Activated T-helper 1 cell treated with anti-CD3 and anti-CD28 coated beads, Interleukin-12 subunit alpha, Interleukin-12 subunit beta, Interleukin-2, Interleukin-4 antibody, amounts not matched to agents 30 ng/mL and 10 ng/mL and 1 ng/mL, durations not matched to agents 14 hours and 24 hours and 36 hours (primary cell): Measurements from ENCODE around the gene DPYSL5. TPM values are rescaled to one million over a fixed set of nuclear protein-coding genes. Genes with fewer than 3 reads are reported as not detected.

Source experiments
- DNase-seq: peaks from one replicate; pipeline ENCODE4 v3.0.0; 2021; ENCODE audit warnings: low spot score
- H3K27ac Mint-ChIP-seq: one replicate; pipeline ENCODE4 v1.8.0; 2021; ENCODE audit warnings: mild to moderate bottlenecking, mixed read lengths
- H3K27me3 Mint-ChIP-seq: one replicate; pipeline ENCODE4 v1.8.0; 2022; ENCODE audit warnings: mild to moderate bottlenecking, moderate library complexity, mixed read lengths; ENCODE audit not compliant: insufficient read depth
- H3K36me3 Mint-ChIP-seq: one replicate; pipeline ENCODE4 v1.8.0; 2021; ENCODE audit warnings: low read depth, mixed read lengths
- H3K4me1 Mint-ChIP-seq: one replicate; pipeline ENCODE4 v1.8.0; 2021; ENCODE audit warnings: low read depth, mixed read lengths
- H3K4me3 Mint-ChIP-seq: one replicate; pipeline ENCODE4 v1.8.0; 2021; ENCODE audit warnings: mild to moderate bottlenecking, moderate library complexity, mixed read lengths
- H3K9me3 Mint-ChIP-seq: one replicate; pipeline ENCODE4 v1.8.0; 2021; ENCODE audit warnings: mixed read lengths
- intact Hi-C: fragments of 100-400 bp; cut with micrococcal nuclease; formaldehyde crosslinking; loops from one replicate; pipeline ENCODE4 v1.15.1; 2024
- total RNA-seq: library from RNA; stranded (reverse); gene quantifications from 2 replicates; pipeline ENCODE4 v1.2.3, GENCODE V29; 2022

Gene DPYSL5
- total RNA-seq, 1 donor from 2014 or later: 0.23 TPM

DNA sequence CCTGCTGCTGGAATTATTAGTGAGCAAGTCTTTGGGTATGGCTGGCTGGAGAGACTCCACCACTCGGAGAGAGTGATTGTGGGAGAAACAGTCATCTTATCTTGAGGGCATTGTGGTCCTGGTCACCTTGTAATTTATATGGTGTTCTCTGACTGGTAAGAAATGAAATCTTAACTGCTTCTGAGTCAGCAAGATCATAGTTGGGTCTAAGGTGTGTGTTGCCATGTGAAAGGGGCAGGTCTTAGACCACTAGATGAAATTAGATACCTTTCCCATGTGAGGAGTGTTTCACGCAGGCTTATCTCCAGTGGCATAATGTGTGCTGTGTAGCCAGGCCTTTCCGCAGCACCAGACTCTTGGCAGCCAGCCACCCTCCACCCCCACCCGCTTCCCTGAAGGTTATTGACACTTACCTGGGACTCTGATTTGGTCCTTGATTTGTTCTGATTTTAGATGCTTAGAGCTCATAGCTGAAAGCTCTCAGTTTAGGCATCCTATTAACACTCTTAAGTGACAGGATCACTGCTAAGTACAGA lies 130.2 kb downstream of the DPYSL5 start:
- Mint-ChIP-seq H3K36me3 (no peaks in the 10 kb centered on the region), H3K4me3 (no peak overlapping the region), H3K4me1 (no peaks in the 10 kb centered on the region), H3K9me3 (no peaks in the 10 kb centered on the region), H3K27ac (no peak overlapping the region), H3K27me3 (peaks cover 18% of the 10 kb centered on the region)
- intact Hi-C loops: no loop called here
- no peak for DNase-seq

DNA sequence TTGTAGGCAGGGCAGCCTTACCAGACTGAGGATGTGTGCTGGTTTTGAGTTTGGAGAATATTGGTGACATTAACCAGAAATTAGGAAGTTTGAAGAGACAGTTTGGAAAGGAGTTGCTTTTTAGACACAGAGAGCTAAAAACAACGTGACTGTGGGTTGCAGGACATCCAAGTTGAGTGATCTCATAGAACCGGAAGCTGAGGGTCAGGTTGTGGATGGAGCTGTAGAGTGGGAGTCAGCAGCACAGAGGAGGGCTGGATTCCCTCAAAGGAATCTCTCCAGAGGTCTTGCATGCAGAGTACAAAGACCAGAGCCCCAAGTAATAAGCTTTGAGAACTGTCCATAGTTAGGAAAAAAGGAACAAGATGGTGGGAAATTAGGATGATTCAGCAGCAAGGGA lies 131.8 kb downstream of the DPYSL5 start:
- Mint-ChIP-seq H3K27ac (no peak overlapping the region), H3K4me1 (no peaks in the 10 kb centered on the region), H3K27me3 (peaks cover 12% of the 10 kb centered on the region), H3K36me3 (no peaks in the 10 kb centered on the region), H3K4me3 (no peak overlapping the region), H3K9me3 (no peaks in the 10 kb centered on the region)
- DNase-seq: no peak
- intact Hi-C loops: no loop called here

DNA sequence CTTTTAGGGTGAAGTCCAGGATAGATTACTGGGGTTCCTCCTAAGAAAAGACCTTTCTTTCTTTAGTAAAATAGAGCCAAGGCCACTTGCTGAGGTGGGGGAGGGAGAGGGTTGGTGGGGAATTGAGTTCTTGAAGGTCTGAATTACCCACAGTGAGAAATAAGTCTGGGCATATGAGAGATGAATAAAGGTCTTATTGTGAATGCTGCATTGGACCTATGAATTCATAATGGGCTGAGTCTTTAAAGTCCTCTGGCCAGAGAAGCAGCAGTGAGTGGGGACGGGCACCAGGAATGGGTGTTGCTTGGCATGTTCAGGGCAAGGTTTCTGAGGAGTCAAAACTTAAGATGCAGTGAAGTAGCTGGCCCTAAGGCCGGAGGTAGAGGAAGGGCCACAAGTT lies 133.0 kb downstream of the DPYSL5 start:
- H3K36me3 Mint-ChIP-seq: no peaks in the 10 kb centered on the region
- no peak overlapping the region for H3K27ac Mint-ChIP-seq
- no peak for DNase-seq
- intact Hi-C loops: no loop called here
- H3K9me3 Mint-ChIP-seq: no peaks in the 10 kb centered on the region
- H3K4me3 Mint-ChIP-seq: no peak overlapping the region
- H3K27me3 Mint-ChIP-seq: peaks cover 6% of the 10 kb centered on the region
- no peaks in the 10 kb centered on the region for H3K4me1 Mint-ChIP-seq

- no peak overlapping the region for H3K27ac Mint-ChIP-seq
- intact Hi-C loops: no loop called here
Observed at GRCh38 chr2:26982102-26982742, 134.3 kb downstream of the DPYSL5 start.

DNA sequence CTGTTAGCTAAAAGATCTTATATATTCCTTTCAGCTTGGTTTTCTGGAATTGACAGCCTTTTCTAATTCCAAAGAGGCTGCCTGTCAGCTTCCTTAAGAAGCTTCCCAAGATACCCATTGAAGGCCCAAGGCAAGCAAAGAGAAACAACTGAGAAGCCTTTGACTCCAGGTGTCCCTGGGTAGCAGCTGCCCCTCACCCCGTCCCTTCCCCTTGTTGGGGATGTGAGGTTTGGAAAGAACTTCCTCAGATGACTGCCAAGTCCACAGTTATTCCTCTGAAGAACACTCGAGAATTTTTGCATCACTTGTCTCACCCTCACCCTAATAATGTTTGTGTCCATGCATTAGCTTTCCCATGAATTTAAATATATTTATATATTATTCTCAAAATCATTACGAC lies 135.8 kb downstream of the DPYSL5 start:
- H3K36me3 Mint-ChIP-seq: no peaks in the 10 kb centered on the region
- intact Hi-C loops: no loop called here
- H3K27me3 Mint-ChIP-seq: peaks cover 10% of the 10 kb centered on the region
- H3K4me3 Mint-ChIP-seq: no peak overlapping the region
- no peaks in the 10 kb centered on the region for H3K4me1 Mint-ChIP-seq
- no peaks in the 10 kb centered on the region for H3K9me3 Mint-ChIP-seq
- no peak overlapping the region for H3K27ac Mint-ChIP-seq
- DNase-seq: no peak

More at GRCh38 chr2:26982102-26982742, 134.3 kb downstream of the DPYSL5 start:
- H3K36me3 Mint-ChIP-seq: no peaks in the 10 kb centered on the region
- no peaks in the 10 kb centered on the region for H3K4me1 Mint-ChIP-seq
- DNase-seq: no peak
- no peaks in the 10 kb centered on the region for H3K9me3 Mint-ChIP-seq
- no peak overlapping the region for H3K4me3 Mint-ChIP-seq
- H3K27me3 Mint-ChIP-seq: peaks cover 10% of the 10 kb centered on the region

GRCh38 chr2:26985807-26986206 lies 137.9 kb downstream of the DPYSL5 start:
- Mint-ChIP-seq H3K27ac (no peak overlapping the region), H3K27me3 (peaks cover 11% of the 10 kb centered on the region), H3K9me3 (no peaks in the 10 kb centered on the region), H3K4me1 (no peaks in the 10 kb centered on the region), H3K4me3 (no peak overlapping the region), H3K36me3 (no peaks in the 10 kb centered on the region)
- DNase-seq: no peak
- intact Hi-C loops: no loop called here

GRCh38 chr2:26986576-26986975 lies 138.6 kb downstream of the DPYSL5 start:
- Mint-ChIP-seq H3K9me3 (no peaks in the 10 kb centered on the region), H3K36me3 (no peaks in the 10 kb centered on the region), H3K4me3 (no peak overlapping the region), H3K27ac (no peak overlapping the region), H3K4me1 (no peaks in the 10 kb centered on the region), H3K27me3 (peaks cover 11% of the 10 kb centered on the region)
- DNase-seq: no peak
- intact Hi-C loops: no loop called here

GRCh38 chr2:26988058-26988860 lies 140.3 kb downstream of the DPYSL5 start:
- no peak for DNase-seq
- Mint-ChIP-seq H3K27ac (no peak overlapping the region), H3K4me1 (no peaks in the 10 kb centered on the region), H3K36me3 (no peaks in the 10 kb centered on the region), H3K4me3 (no peak overlapping the region), H3K27me3 (peaks cover 9% of the 10 kb centered on the region), H3K9me3 (no peaks in the 10 kb centered on the region)
- intact Hi-C loops: no loop called here

GRCh38 chr2:26989156-26989555 lies 141.2 kb downstream of the DPYSL5 start:
- no peak overlapping the region for H3K4me3 Mint-ChIP-seq
- no peaks in the 10 kb centered on the region for H3K36me3 Mint-ChIP-seq
- intact Hi-C loops: no loop called here
- no peak for DNase-seq
- peaks cover 9% of the 10 kb centered on the region for H3K27me3 Mint-ChIP-seq
- no peaks in the 10 kb centered on the region for H3K4me1 Mint-ChIP-seq
- no peak overlapping the region for H3K27ac Mint-ChIP-seq
- no peaks in the 10 kb centered on the region for H3K9me3 Mint-ChIP-seq

GRCh38 chr2:26991717-26992116 lies 143.8 kb downstream of the DPYSL5 start:
- intact Hi-C loops: no loop called here
- H3K4me3 Mint-ChIP-seq: no peak overlapping the region
- H3K27ac Mint-ChIP-seq: no peak overlapping the region
- no peak for DNase-seq
- H3K4me1 Mint-ChIP-seq: no peaks in the 10 kb centered on the region
- no peaks in the 10 kb centered on the region for H3K9me3 Mint-ChIP-seq
- H3K36me3 Mint-ChIP-seq: no peaks in the 10 kb centered on the region
- peaks cover 6% of the 10 kb centered on the region for H3K27me3 Mint-ChIP-seq

DNA sequence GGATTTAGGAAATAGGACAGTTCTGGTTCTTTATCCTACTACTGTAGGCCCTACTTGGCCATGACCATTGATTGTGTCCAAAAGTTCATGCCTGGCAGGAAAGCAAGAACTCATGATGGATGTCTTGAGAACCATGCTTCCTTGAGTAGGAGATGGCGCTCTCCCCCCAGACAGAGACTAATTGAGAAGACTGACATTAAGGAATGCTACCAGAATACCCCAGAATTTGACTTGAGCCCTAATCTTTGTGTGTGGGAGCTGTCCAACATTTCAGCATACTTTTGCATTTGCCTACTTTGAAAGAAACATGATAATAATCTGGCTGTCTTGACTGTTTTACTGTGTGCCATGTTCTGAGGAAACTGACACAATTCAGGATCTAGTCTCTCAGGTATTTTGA lies 145.8 kb downstream of the DPYSL5 start:
- H3K9me3 Mint-ChIP-seq: no peaks in the 10 kb centered on the region

GRCh38 chr2:26994983-26995382 lies 147.1 kb downstream of the DPYSL5 start:
- H3K9me3 Mint-ChIP-seq: no peaks in the 10 kb centered on the region
- H3K27me3 Mint-ChIP-seq: peaks cover 2% of the 10 kb centered on the region
- DNase-seq: no peak
- H3K27ac Mint-ChIP-seq: no peak overlapping the region
- H3K4me1 Mint-ChIP-seq: no peaks in the 10 kb centered on the region
- intact Hi-C loops: no loop called here
- no peaks in the 10 kb centered on the region for H3K36me3 Mint-ChIP-seq
- no peak overlapping the region for H3K4me3 Mint-ChIP-seq

More for the DNA sequence above, 145.8 kb downstream of the DPYSL5 start:
- H3K36me3 Mint-ChIP-seq: no peaks in the 10 kb centered on the region
- H3K4me1 Mint-ChIP-seq: no peaks in the 10 kb centered on the region
- DNase-seq: no peak
- intact Hi-C loops: no loop called here
- peaks cover 6% of the 10 kb centered on the region for H3K27me3 Mint-ChIP-seq
- no peak overlapping the region for H3K27ac Mint-ChIP-seq
- H3K4me3 Mint-ChIP-seq: no peak overlapping the region

GRCh38 chr2:26997394-26997793 lies 149.5 kb downstream of the DPYSL5 start:
- Mint-ChIP-seq H3K36me3 (no peaks in the 10 kb centered on the region), H3K4me1 (no peaks in the 10 kb centered on the region), H3K27ac (no peak overlapping the region), H3K27me3 (peaks cover 2% of the 10 kb centered on the region), H3K4me3 (no peak overlapping the region), H3K9me3 (no peaks in the 10 kb centered on the region)
- intact Hi-C loops: no loop called here
- no peak for DNase-seq
